Endometrium (tissue), 2 donors: ENCODE data around the gene SLC9A9.
"Not testable (repeated sequence)": the region's sequence is repeated elsewhere in the genome, so short reads cannot be mapped to it uniquely, and the experiment has no call there.

ENCODE experiments used
- FAIRE-seq: peaks from 2 replicates; lab custom pipeline; 2012; peaks lifted over from hg19 to GRCh38; lab: Jason Lieb, UNC
- donor health status: control.
- donor health status: control.

Gene SLC9A9

DNA sequence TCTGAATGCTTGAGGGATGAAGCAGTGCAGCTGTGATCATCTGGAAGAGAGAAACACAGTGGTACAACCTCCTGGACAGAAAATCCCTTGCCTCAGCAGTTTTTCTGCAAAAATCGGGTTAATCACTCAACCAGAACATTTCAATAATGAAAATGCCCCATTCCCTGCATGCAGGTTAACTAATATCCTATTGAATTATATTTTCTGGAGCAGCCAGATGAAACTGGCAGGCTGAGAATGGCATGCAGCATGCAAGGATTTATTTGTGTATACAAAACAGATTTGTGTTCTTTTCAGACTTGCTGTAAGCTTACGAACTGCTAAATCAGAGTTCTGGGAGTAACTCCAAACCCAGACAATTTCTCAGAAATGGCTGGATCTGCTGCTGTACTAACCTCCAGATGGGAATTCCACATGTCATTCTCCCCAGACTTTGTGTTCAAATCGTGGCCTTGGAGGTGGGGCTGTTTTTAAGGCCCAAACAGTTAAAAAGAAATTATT is 39.1 kb downstream of the SLC9A9 start:
- FAIRE-seq, result no peak

GRCh38 chr3:143808030-143808429 is 40.2 kb downstream of the SLC9A9 start:
- FAIRE-seq, result no peak

GRCh38 chr3:143806038-143806437 is 42.2 kb downstream of the SLC9A9 start:
- no peak for FAIRE-seq

DNA sequence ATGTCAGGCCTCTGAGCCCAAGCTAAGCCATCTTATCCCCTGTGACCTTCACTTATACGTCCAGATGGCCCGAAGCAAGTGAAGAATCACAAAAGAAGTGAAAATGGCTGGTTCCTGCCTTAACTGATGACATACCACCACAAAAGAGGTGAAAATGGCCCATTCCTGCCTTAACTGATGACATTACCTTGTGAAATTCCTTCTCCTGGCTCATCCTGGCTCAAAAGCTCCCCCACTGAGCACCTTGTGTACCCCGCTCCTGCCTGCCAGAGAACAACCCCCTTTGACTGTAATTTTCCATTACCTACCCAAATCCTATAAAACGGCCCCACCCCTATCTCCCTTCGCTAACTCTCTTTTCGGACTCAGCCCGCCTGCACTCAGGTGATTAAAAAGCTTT is 42.8 kb downstream of the SLC9A9 start:
- FAIRE-seq, result not testable (repeated sequence)

- not testable (repeated sequence) for FAIRE-seq
Observed at GRCh38 chr3:143801046-143801445, 47.2 kb downstream of the SLC9A9 start.

- not testable (repeated sequence) for FAIRE-seq
Observed at GRCh38 chr3:143798151-143798550, 50.1 kb downstream of the SLC9A9 start.

DNA sequence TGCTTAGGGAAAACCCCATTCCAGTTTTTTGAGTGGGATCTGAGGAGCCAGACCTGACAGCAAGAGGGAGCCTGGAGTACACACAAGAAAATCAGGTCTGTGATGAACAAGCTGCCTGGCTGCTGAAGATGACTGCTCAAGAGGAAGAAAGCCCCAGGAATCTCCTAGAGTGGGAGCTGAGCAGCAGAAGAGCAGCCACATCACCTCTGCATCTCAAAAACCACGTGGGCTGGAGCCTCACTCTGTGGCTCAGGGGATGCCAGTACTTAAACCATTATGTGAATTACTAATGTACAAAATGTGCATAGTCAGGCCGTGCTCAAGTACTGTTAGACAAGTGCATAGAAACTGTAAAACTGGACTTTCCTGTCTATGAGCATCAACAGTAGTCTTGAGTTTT is 52.4 kb downstream of the SLC9A9 start:
- FAIRE-seq, result no peak

- no peak for FAIRE-seq
Observed at GRCh38 chr3:143794793-143795462, 53.3 kb downstream of the SLC9A9 start.

GRCh38 chr3:143793971-143794370 is 54.3 kb downstream of the SLC9A9 start:
- FAIRE-seq, result no peak

DNA sequence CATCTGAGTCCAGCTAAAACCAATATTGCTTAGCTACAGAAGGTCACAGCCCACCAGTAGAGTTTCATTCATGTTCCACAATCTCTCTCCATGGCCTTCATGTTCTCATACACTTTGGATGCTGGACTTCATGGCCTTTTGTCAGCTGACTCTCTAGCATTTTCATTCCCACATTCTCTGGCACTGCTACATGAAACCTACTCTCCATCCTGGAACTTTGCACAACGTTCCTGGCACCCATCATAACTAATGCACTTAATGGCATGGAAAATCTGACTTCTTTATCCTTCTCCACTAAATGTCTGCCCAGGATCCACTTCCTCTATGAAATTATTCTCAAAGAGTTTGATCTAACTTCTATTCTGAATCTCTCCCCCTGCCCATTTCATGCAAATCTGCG is 56.9 kb downstream of the SLC9A9 start:
- FAIRE-seq, result no peak

DNA sequence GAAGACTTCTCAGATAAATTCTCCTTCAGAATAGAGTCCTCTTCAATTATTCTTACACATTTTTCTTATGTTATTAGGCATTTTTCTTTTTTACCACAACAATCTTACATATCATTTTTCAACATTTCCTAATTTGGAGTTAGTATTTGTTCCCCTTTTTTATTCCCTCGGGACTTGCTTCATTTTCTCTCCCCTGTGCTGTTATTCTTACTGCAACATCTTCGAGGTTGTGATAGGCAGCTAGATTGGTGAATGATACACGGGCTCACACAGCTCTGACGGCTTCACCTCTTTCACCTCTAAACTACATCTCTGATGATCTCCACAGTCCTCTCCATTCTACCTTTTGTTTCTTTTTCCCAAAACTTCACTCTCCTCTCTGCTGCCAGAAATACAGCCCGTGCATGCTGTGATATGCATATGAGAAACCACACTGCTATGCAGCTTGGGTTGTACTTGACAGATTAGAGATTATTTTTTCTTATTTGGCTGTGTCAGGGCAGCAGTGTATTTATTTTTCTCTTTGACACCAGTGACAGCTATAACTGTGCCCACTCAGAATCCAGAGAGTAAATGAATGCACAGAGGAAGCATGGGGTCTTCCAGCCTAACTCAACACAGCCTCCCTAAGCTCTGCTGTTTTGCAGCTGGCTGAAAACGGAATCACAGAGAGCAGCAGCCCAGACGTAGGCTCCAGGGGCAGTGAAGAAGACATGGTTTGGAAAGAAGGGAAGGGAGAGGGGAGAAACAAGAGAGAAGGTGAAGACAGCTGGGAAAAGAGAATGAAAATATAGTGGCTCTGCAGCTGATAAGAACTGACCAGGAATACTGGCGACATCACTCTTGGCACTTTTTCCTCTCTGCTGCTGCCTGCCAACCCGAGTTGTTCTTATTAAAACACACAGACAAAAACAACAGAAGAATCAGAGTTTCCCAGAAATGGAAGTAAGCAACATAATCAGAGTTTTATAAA is 61.8 kb downstream of the SLC9A9 start:
- FAIRE-seq, result no peak

- no peak for FAIRE-seq
Observed at GRCh38 chr3:143784446-143784845, 63.8 kb downstream of the SLC9A9 start.

DNA sequence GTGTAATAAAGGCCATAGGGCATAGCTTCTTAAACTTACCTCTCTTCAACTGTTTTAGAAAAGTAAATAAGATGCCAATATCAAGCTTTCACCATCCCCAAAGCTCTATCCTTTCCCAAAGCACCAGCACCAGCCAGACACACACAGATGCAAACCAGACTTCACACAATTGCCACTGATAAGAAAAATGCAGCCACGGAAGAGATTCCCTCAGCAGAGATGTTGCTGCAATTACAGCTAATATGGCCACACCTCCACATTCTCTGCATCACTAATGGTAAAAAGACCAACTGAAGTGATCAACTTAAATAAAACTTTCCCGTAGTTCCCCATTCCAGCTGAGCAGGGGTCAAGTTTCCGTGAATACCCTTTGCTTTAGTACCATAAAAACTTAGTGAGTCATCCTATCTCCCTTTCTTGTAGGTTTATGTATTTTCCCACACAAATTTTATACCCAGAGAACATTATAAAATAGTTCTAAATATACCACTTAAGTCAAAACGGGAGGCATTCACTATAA is 64.4 kb downstream of the SLC9A9 start:
- FAIRE-seq, result no peak

GRCh38 chr3:143775459-143775858 is 72.8 kb downstream of the SLC9A9 start:
- FAIRE-seq, result peak; percentile 86

DNA sequence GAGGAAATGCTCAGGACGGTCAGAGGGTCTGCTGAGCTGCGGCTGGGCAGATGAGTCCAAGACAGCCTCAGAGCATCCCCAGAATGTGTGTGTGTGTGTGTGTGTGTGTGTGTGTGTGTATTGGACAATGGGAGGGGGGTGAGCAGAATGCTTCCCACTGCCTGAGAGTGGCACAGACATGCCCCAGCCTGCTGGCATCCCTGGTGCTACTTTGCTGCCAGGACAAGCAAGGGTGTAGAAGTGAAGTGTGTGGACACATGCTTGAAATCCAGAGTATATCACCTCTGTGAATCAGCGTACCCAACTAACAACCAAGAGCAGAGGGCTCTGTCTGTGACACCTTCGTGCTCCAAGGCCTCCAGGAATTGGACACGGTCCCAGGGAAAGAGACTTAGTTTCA is 76.3 kb downstream of the SLC9A9 start:
- no peak for FAIRE-seq

- FAIRE-seq, result no peak
Observed at GRCh38 chr3:143771258-143771657, 77.0 kb downstream of the SLC9A9 start.

DNA sequence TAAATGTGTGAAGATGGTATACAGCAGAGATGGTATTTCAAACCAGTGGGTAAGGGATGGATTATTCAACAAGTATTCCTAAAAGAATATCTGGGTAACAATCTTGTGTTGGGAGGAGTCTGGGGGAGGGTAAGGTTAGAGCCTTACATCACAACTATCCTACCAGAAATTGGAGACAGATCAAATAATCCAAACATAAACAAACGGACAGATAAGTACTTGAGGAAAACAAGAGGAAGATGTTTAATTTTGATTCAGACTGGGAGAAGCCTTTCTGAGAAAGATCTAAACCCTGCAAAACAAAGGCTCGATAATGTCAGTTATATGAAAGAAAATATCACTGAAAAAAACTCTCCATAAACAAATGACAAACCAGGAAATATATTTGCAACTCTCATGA is 77.9 kb downstream of the SLC9A9 start:
- FAIRE-seq, result no peak

DNA sequence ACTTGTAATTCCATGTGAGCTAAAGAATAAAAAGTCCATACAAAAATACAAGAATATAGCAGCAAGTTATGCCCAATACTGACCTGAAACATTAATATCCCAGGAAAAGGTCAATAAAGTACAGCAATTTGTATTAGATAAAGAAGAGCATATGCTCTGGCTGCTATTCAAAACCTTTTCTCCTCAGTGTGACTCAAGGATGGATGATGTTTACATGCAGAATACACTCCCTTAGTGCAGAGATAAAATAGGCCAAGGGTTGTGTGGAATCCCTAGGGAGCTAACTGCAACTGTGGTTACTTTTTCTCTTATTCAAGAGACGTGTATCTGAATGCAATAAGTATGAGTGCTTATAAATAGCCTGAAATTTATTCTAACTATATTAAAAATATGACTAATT is 78.7 kb downstream of the SLC9A9 start:
- no peak for FAIRE-seq

- no peak for FAIRE-seq
Observed at GRCh38 chr3:143764840-143765239, 83.4 kb downstream of the SLC9A9 start.

- peak; percentile 66 for FAIRE-seq
Observed at GRCh38 chr3:143763564-143764162, 84.6 kb downstream of the SLC9A9 start.

DNA sequence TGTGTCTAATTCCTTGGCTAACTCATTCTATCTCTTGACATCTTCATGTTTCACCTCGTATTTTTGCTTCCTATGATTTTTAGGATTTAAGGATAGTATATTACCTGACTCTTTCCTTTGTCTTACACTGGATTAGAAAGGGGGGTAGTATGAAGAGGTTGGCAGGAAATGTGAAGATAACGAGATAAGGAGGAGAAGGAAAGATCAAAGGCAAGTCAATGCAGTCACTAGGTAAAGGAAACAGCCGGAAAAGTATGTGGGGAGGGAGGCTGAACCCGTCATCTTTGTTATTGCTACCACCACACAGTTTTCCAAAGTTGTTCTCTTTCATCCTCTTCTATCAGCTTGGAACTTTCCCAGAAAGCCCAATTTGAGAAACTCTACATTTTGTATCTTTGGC is 90.6 kb downstream of the SLC9A9 start:
- FAIRE-seq, result no peak

- FAIRE-seq, result no peak
Observed at GRCh38 chr3:143755978-143756377, 92.3 kb downstream of the SLC9A9 start.

DNA sequence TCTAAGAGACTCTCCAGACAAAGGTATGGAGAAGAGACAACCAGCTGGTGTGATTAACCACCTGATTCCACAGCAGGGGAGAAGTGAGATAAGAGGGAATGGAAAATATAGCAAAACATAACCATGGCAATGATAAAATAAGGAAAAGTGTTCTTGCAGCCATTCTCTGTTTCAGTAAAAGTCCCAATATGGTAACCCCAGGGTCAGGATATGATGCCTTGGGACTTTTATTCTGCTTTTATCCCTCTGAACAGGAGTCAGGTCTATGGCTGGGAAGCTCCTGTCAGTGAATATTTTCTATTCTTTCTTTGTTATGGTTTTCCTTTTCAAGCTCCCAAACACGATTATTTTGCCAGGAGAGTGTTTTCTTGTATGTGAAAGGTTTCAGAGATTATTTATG is 94.2 kb downstream of the SLC9A9 start:
- no peak for FAIRE-seq
